ENCODE results near the gene NDUFB6. TPM values are rescaled to one million over a fixed set of nuclear protein-coding genes. Genes with fewer than 3 reads are reported as not detected.

Gene NDUFB6
- total and polyA plus RNA-seq, 10 of the 15 experiments (the other 5 are each of a cell fraction or from before 2014, with no cell fraction given), result 26.3 to 269 (median 61.4) TPM

DNA sequence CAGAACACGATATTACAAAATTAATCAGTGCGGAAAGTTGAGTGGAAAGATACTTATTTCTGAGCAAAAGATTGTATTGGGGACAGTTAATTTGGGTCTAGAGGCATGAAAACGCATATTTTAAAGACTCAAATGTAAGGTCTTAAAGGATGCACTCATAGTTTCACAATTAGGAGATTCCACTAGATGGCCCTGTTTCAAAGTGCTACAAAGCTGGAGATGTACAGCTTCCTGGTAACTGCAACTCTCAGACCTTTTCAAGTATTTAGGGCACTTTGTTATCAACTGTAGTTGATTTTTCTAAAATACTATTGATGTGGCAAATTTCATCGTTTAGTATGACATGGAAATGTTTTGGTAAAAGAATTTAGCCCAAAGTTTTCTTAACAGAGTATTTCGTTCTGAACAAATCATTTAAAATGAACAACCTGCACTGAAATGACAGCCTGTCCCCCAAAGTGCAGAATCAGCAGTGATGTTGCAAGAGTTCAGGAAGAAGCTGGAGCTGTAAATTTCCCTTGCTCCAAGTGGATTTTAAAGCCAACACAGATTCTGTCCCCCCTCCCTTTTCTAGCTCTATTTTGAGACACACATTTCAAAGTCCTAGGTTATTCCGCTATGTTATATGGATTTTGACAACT is 16.2 kb upstream of the NDUFB6 start (continued):
- TF ChIP-seq, protein P1, sequence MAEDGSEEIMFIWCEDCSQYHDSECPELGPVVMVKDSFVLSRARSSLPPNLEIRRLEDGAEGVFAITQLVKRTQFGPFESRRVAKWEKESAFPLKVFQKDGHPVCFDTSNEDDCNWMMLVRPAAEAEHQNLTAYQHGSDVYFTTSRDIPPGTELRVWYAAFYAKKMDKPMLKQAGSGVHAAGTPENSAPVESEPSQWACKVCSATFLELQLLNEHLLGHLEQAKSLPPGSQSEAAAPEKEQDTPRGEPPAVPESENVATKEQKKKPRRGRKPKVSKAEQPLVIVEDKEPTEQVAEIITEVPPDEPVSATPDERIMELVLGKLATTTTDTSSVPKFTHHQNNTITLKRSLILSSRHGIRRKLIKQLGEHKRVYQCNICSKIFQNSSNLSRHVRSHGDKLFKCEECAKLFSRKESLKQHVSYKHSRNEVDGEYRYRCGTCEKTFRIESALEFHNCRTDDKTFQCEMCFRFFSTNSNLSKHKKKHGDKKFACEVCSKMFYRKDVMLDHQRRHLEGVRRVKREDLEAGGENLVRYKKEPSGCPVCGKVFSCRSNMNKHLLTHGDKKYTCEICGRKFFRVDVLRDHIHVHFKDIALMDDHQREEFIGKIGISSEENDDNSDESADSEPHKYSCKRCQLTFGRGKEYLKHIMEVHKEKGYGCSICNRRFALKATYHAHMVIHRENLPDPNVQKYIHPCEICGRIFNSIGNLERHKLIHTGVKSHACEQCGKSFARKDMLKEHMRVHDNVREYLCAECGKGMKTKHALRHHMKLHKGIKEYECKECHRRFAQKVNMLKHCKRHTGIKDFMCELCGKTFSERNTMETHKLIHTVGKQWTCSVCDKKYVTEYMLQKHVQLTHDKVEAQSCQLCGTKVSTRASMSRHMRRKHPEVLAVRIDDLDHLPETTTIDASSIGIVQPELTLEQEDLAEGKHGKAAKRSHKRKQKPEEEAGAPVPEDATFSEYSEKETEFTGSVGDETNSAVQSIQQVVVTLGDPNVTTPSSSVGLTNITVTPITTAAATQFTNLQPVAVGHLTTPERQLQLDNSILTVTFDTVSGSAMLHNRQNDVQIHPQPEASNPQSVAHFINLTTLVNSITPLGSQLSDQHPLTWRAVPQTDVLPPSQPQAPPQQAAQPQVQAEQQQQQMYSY (CRISPR knock-in tag; IDR thresholded peaks at IDR 0.05), result no peak
- TF ChIP-seq, protein P2, sequence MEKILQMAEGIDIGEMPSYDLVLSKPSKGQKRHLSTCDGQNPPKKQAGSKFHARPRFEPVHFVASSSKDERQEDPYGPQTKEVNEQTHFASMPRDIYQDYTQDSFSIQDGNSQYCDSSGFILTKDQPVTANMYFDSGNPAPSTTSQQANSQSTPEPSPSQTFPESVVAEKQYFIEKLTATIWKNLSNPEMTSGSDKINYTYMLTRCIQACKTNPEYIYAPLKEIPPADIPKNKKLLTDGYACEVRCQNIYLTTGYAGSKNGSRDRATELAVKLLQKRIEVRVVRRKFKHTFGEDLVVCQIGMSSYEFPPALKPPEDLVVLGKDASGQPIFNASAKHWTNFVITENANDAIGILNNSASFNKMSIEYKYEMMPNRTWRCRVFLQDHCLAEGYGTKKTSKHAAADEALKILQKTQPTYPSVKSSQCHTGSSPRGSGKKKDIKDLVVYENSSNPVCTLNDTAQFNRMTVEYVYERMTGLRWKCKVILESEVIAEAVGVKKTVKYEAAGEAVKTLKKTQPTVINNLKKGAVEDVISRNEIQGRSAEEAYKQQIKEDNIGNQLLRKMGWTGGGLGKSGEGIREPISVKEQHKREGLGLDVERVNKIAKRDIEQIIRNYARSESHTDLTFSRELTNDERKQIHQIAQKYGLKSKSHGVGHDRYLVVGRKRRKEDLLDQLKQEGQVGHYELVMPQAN (conservative IDR thresholded peaks at IDR 0.05), result no peak
- TF ChIP-seq FOXM1 (IDR thresholded peaks at IDR 0.05; ENCODE audit: low read depth, low read length) (no peak), EZH2 (IDR thresholded peaks at IDR 0.05; ENCODE audit: borderline replicate concordance, control insufficient read depth, low read depth, low read length) (no peak), MTA3 (IDR thresholded peaks at IDR 0.05; ENCODE audit: borderline replicate concordance, low read length) (no peak), SMC3 (IDR thresholded peaks at IDR 0.05; ENCODE audit: borderline replicate concordance, low read length) (peak; percentile 49; the same call in 1 of the 2 replicates), NR2C1 (IDR thresholded peaks at IDR 0.05) (no peak), KAT2A (conservative IDR thresholded peaks at IDR 0.05; ENCODE audit: control insufficient read depth, low read depth, low read length) (no peak), NBN (IDR thresholded peaks at IDR 0.05) (no peak), JUNB (IDR thresholded peaks at IDR 0.05) (no peak), SMAD1 (IDR thresholded peaks at IDR 0.05; ENCODE audit: low read depth, partially characterized antibody) (no peak), ZNF217 (IDR thresholded peaks at IDR 0.05) (no peak)
- TF ChIP-seq, protein P3, sequence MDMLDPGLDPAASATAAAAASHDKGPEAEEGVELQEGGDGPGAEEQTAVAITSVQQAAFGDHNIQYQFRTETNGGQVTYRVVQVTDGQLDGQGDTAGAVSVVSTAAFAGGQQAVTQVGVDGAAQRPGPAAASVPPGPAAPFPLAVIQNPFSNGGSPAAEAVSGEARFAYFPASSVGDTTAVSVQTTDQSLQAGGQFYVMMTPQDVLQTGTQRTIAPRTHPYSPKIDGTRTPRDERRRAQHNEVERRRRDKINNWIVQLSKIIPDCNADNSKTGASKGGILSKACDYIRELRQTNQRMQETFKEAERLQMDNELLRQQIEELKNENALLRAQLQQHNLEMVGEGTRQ (IDR thresholded peaks at IDR 0.05; ENCODE audit: borderline replicate concordance, low read depth, low read length), result no peak
- TF ChIP-seq, protein P4, sequence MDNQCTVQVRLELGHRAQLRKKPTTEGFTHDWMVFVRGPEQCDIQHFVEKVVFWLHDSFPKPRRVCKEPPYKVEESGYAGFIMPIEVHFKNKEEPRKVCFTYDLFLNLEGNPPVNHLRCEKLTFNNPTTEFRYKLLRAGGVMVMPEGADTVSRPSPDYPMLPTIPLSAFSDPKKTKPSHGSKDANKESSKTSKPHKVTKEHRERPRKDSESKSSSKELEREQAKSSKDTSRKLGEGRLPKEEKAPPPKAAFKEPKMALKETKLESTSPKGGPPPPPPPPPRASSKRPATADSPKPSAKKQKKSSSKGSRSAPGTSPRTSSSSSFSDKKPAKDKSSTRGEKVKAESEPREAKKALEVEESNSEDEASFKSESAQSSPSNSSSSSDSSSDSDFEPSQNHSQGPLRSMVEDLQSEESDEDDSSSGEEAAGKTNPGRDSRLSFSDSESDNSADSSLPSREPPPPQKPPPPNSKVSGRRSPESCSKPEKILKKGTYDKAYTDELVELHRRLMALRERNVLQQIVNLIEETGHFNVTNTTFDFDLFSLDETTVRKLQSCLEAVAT (IDR thresholded peaks at IDR 0.05), result no peak
- TF ChIP-seq, protein P5, sequence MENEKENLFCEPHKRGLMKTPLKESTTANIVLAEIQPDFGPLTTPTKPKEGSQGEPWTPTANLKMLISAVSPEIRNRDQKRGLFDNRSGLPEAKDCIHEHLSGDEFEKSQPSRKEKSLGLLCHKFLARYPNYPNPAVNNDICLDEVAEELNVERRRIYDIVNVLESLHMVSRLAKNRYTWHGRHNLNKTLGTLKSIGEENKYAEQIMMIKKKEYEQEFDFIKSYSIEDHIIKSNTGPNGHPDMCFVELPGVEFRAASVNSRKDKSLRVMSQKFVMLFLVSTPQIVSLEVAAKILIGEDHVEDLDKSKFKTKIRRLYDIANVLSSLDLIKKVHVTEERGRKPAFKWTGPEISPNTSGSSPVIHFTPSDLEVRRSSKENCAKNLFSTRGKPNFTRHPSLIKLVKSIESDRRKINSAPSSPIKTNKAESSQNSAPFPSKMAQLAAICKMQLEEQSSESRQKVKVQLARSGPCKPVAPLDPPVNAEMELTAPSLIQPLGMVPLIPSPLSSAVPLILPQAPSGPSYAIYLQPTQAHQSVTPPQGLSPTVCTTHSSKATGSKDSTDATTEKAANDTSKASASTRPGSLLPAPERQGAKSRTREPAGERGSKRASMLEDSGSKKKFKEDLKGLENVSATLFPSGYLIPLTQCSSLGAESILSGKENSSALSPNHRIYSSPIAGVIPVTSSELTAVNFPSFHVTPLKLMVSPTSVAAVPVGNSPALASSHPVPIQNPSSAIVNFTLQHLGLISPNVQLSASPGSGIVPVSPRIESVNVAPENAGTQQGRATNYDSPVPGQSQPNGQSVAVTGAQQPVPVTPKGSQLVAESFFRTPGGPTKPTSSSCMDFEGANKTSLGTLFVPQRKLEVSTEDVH (IDR thresholded peaks at IDR 0.05; ENCODE audit: low read depth, partially characterized antibody), result no peak

All from GM12878 (cell line).